Adrenal gland (tissue), 12 donors: ENCODE results near the gene OPRPN. TPM values are rescaled to one million over a fixed set of nuclear protein-coding genes. Genes with fewer than 3 reads are reported as not detected.

Experiments
- DNase-seq, 7 donors: peaks; one replicate each; pipeline ENCODE4 v3.0.0-alpha.2; 2019 to 2020
- H3K27ac ChIP-seq, 5 donors: fragments of 200-600 bp; sonication (generic) in 4 of 5; 1 replicate in 3 of 5; 2 replicates in 2 of 5; pipeline versions ENCODE4 v1.5.1 to v1.8.0; 2016 to 2020; ENCODE audit warnings: mild to moderate bottlenecking in 1 of 5
- H3K27me3 ChIP-seq: fragments of 200-600 bp; 2 replicates; pipeline ENCODE4 v1.8.0; 2021
- H3K36me3 ChIP-seq, 2 donors: fragments of 200-600 bp; replicated peaks in 1 of 2; 1 replicate in 1 of 2; 2 replicates in 1 of 2; pipeline versions ENCODE4 v1.5.1 to v1.8.0; 2018 to 2022
- H3K4me1 ChIP-seq, 2 donors: fragments of 200-600 bp; replicated peaks in 1 of 2; 1 replicate in 1 of 2; 2 replicates in 1 of 2; pipeline versions ENCODE4 v1.5.1 to v1.8.0; 2018 to 2021
- H3K4me3 ChIP-seq, 4 donors: fragments of 200-600 bp; sonication (generic) in 3 of 4; one replicate each; pipeline ENCODE4 v1.5.1; 2016 to 2018
- H3K9me3 ChIP-seq, 3 donors: fragments of 200-600 bp; sonication (generic) in 1 of 3; replicated peaks in 1 of 3; 1 replicate in 2 of 3; 2 replicates in 1 of 3; pipeline versions ENCODE4 v1.5.1 to v1.8.0; 2016 to 2021
- CTCF ChIP-seq, 6 experiments: fragments of 450-650 bp in 4 of 6; fragments of 200-600 bp in 2 of 6; sonication (generic) in 1 of 6; IDR thresholded peaks; 1 replicate in 5 of 6; 2 replicates in 1 of 6; pipeline versions ENCODE4 v1.5.1 to v1.8.0; 2016 to 2021; ENCODE audit warnings: antibody characterized with exemption in 6 of 6, mild to moderate bottlenecking in 2 of 6, moderate library complexity in 1 of 6
- POLR2A ChIP-seq, 2 donors: fragments of 450-650 bp; IDR thresholded peaks; one replicate each; pipeline ENCODE4 v1.6.1; 2017; ENCODE audit warnings: antibody characterized with exemption in 2 of 2, mild to moderate bottlenecking in 2 of 2, moderate library complexity in 1 of 2
- WGBS, 4 donors: extraction: QIAGEN DNeasy Blood & Tissue Kit in 2 of 4; methylation state at CpG; one replicate each; pipeline versions ENCODE4 v1.1.5 to v1.1.7; 2013 to 2017; 5-methylcytosine and 5-hydroxymethylcytosine counted together
- intact Hi-C, 2 donors: fragments of 100-400 bp; cut with DNase I; formaldehyde crosslinking; loops; one replicate each; pipeline versions ENCODE4 v1.14.1 to v1.15.0; 2022 to 2023
- polyA plus RNA-seq, 3 donors: library from polyadenylated mRNA; stranded (reverse); fragments of 200-250 nt in 2 of 3; fragments of 350-450 nt in 1 of 3; fragmentation: Illumina TruSeq in 1 of 3; extraction: RNeasy Lipid Tissue Mini Kit (QIAGEN cat#74804) in 1 of 3; gene quantifications; one replicate each; pipeline ENCODE4 v1.2.3, GENCODE V29; 2013 to 2014
- total RNA-seq, 9 donors: library from RNA; depleted of rRNA in 4 of 9; stranded (reverse); fragments of >200 nt in 4 of 9; fragments of 120-200 nt in 1 of 9; fragmentation: NEBNext Ultra II Directional in 1 of 9; extraction: Animal tissue kit (Norgen Biotek cat#: 25700) in 1 of 9; gene quantifications; one replicate each; pipeline versions ENCODE4 v1.1.0 to v1.2.4, GENCODE V29; 2013 to 2023
- donor health status: healthy with polysubstance abuse.
- donor health status: Bipolar disorder and iron deficiency.
- donor health status: DM: yes; HTN: yes; CAD: no.
- donor health status: DM: no; HTN: no; CAD: no.
- donor health status: DM: no; HTN: no; CAD: no.
- donor health status: DM: yes; HTN: yes; CAD: no.

The OPRPN gene
- total and polyA plus RNA-seq, 12 donors = not detected

- Histone ChIP-seq H3K36me3 (no peaks in the 10 kb centered on the region), H3K9me3 (peaks cover 0 to 10% (median 0%) of the 10 kb centered on the region in 3 donors), H3K4me1 (no peaks in the 10 kb centered on the region), H3K27ac (no peak overlapping the region), H3K4me3 (no peak overlapping the region), H3K27me3 (no peaks in the 10 kb centered on the region)
- intact Hi-C loops = no loop called here
- DNase-seq = no peak
- TF ChIP-seq CTCF (IDR thresholded peaks at IDR 0.05) (no peak), POLR2A (IDR thresholded peaks at IDR 0.05) (no peak)
- WGBS, 4 donors = 76 to 87% (median 80%) methylated on average over 5 of the region's 5 CpGs
Measured at GRCh38 chr4:70364002-70364401, 33.7 kb upstream of the OPRPN start.

- no peak overlapping the region for H3K27ac ChIP-seq
- TF ChIP-seq CTCF (IDR thresholded peaks at IDR 0.05) (no peak), POLR2A (IDR thresholded peaks at IDR 0.05) (no peak)
- DNase-seq = no peak
- H3K4me3 ChIP-seq = no peak overlapping the region
- 31 to 49% (median 35%) methylated on average over 2 of the region's 2 CpGs for WGBS, 4 donors
- no peaks in the 10 kb centered on the region for H3K27me3 ChIP-seq
- intact Hi-C loops = no loop called here
- H3K4me1 ChIP-seq = no peaks in the 10 kb centered on the region
- no peaks in the 10 kb centered on the region for H3K36me3 ChIP-seq
- H3K9me3 ChIP-seq = peaks cover 0 to 10% (median 0%) of the 10 kb centered on the region in 3 donors
Measured at GRCh38 chr4:70365479-70365878, 32.3 kb upstream of the OPRPN start.

- H3K36me3 ChIP-seq = no peaks in the 10 kb centered on the region
- no peak for DNase-seq
- H3K27ac ChIP-seq = no peak overlapping the region
- H3K4me1 ChIP-seq = no peaks in the 10 kb centered on the region
- 78 to 96% (median 92%) methylated on average over 1 of the region's 1 CpG for WGBS, 4 donors
- TF ChIP-seq POLR2A (IDR thresholded peaks at IDR 0.05) = no peak
- TF ChIP-seq CTCF (IDR thresholded peaks at IDR 0.05) = no peak
- intact Hi-C loops = no loop called here
- H3K27me3 ChIP-seq = no peaks in the 10 kb centered on the region
- H3K9me3 ChIP-seq = peaks cover 0 to 9% (median 0%) of the 10 kb centered on the region in 3 donors
- H3K4me3 ChIP-seq = no peak overlapping the region
Measured at GRCh38 chr4:70367813-70368212, 29.9 kb upstream of the OPRPN start.

- TF ChIP-seq CTCF (IDR thresholded peaks at IDR 0.05) (no peak), POLR2A (IDR thresholded peaks at IDR 0.05) (no peak)
- intact Hi-C loops = no loop called here
- DNase-seq = no peak
- Histone ChIP-seq H3K27me3 (no peaks in the 10 kb centered on the region), H3K4me3 (no peak overlapping the region), H3K36me3 (no peaks in the 10 kb centered on the region), H3K9me3 (no peaks in the 10 kb centered on the region), H3K27ac (no peak overlapping the region), H3K4me1 (no peaks in the 10 kb centered on the region)
- 75 to 84% (median 83%) methylated on average over 4 of the region's 4 CpGs for WGBS, 4 donors
Measured at GRCh38 chr4:70371987-70372386, 25.8 kb upstream of the OPRPN start.
